Activated CD4-positive, alpha-beta T cell treated with anti-CD3 and anti-CD28 coated beads for 24 hours (primary cell): Measurements from ENCODE around the gene DDB1.

Experiments used
- DNase-seq, 2 donors: peaks; one replicate each; pipeline ENCODE4 v3.0.0-alpha.2; 2020; ENCODE audit warnings: low read depth in 2 of 2

The DDB1 gene

DNA sequence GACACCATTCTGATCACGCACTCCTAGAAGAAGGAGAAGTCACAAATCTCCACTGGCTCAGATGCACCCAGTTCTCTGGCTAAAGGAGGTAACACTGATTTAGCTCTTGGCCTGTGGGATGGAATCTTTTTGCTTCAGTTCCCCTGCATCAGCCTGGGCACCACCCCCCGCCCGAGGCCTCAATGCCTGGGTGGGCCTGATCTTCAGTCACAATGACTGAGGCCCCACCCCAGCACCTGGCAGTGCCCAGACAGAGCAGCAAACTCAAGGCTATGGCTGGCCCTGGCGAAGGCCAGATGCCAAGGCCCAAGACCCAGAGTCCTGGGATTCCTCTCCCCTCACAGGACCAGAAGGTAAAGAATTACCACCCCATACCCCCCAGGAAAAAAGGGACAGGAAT is 23.8 kb upstream of the DDB1 start:
- DNase-seq: no peak

DNA sequence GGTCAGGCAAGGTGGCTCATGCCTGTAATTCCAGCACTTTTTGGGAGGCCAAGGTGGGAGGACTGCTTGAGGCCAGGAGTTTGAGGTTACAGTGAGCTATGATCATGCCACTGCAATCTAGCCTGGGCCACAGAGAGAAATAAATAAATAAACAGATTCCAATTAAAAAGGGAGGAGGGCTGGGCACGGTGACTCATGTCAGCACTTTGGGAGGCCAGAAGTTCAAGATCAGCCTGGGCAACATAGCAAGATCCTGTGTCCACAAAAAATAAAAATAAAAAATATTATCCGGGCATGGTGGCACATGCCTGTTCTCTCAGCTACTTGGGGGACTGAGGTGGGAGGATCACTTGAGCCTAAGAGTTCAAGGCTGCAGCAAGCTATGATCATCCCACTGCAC is 21.3 kb upstream of the DDB1 start:
- DNase-seq: no peak

DNA sequence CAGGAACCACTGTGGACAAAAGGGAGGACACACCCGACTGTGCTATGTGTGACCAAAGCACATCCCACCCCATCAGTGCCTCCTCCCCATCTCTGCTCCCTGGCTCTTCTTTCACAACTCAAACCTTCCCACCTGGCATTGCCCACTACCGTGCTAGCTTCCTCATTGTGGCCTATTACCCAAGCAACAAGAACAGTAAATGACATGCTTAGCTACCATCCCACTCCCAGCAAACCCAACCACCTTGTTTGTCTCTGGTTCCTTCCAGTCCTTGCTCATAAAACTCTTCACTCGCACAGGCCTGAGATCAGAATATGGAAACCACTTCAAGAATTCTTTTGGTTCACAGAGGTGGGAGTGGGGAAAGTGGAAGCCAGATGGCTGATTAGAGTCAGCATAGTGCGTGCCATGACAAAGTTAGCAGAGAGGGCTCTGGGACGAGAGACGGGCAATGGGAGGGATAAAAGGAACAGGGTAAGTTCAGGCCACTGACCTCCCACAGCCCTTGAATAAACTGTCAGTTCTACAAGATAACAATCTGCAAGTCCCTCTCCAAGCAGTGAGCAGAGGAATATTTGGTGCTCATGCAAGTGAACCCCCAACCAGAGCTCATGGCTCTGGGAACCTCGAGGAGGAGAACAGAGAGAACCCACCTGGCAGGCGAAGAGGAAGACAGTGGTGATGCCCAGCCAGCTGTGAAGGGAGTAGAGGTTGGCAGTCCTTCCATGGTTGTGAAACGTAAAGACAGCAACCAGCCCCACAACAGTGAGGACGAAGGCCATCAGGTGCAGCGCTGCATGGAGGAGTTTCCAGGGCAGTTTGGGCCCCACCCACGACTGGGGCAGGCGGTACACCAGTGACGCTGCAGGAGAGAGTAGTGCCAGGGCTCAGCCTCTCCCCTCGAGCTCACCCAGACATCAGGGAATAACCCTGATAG is 20.5 kb upstream of the DDB1 start:
- DNase-seq: no peak

DNA sequence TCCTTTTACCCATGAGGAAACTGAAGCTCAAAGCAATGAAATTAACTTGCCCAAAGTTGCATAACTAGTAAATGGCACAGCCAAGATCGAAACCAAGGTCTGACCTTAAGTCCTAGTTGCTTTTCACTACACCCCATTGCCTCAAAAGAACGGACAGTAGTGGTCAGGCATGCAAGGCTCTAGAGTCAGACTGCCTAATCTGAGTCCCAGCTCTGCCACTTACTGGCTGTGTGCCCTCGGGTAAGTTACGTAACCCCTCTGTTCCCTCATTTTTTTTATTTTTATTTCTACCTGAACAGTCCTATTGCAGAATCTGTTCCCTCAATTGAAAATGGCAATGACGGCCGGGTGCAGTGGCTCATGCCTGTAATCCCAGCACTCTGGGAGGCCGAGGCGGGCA is 19.1 kb upstream of the DDB1 start:
- DNase-seq: no peak

DNA sequence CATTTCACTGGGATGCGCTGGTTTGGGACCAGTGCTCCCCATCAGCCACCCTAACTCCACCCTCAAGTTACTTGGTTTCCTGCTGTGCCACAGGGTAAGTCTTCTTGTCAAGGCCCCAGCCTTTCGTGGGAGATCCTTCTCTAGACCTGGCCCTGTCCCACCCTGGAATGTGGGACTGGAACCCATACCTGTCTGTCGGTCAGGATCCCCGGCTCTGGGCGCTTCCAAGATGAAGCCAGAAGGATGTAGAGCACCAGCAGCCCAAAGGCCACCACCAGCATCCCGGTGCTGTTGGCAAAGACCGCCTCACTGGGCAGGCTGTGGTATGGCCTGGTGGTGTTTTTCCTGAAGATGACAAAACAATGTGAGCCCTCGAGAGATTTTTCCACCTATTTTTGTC is 17.9 kb upstream of the DDB1 start:
- no peak for DNase-seq

DNA sequence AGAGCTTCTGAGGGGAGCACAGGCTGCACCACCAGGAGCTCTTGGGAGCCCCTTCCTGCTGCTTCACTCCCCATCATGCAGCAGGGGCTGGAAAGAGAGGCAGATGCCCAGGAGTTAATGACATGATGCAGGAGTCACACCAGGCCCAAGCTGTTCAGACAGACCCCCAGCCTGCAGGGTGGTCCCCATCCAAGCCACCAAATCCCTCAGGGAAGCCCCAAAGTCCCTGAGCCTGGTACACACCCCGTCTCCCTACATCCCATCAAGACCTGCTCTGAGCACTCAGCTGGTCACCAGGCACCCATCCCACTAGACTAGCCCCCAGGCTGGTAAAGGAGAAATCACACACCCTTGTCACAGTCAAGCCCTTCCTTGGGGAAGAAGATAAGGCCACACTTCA is 17.4 kb upstream of the DDB1 start:
- no peak for DNase-seq

DNA sequence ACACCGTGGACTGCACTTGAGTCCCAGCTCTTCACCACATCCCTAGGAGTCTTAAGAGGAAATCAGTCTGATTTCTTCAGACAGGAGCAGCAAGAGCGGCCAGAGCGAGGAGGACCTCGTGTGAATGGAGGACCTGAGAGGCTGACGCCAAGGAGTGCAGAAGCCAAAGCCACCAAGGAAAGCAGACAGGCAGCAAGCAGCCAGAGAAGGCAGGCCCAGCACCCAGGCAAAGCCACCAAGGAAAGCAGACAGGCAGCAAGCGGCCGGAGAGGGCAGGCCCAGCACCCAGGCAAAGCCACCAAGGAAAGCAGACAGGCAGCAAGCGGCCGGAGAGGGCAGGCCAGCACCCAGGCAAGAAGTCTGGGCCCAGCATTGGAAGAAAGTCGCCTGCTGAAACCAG is 17.0 kb upstream of the DDB1 start:
- no peak for DNase-seq

DNA sequence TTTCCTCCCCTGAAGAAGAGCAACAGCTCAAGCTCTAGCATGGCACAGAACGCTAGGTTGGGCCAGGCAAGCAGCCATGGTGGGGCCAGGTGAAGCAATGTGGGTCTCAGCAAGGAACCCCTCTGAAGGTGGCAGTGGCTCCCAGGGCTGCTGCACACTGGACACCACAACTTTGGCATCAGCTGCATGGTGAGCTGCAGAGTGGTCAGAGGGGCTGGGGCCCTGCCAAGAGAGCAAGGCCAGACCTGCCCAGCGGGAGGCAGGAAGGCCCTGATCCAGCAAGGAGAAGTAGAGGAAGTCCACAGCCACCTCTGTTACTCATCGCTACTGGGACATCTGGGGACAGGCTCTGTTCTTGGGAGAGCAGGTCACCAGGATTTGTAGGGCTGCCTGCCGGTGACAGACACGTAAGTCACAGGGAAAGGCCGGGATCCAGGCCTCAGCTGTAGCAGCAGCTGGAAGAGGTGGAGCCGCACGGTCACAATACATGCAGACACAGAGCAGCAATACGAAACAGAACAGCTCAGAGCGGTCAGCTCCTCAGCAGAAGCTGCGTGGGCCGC is 16.4 kb upstream of the DDB1 start:
- no peak for DNase-seq

DNA sequence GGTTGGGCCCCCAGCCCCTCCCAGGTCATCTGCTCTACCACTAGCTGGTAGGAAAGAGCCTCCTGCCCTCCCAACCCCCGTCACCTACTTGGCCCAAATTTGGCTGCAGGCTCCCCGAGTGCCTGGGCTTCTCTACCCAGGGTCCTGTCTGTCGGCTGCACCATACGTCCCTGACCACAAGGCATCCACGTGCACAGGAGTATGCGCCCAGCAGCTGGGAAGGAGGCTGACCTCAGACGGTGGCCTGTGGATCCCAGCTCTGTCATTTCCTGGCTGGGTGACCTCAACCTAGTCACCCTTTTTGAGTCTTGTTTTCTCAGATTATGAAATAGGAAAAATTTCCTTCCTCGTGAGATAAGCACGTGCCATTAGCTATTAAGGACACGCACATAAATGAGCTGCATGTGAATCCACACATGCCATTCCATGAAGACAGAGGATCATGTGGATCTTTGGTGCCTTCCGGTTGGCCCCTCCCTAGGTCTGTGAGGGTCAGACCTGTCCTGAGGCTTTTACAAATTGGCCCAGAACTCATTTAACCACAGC is 15.1 kb upstream of the DDB1 start:
- DNase-seq: no peak

DNA sequence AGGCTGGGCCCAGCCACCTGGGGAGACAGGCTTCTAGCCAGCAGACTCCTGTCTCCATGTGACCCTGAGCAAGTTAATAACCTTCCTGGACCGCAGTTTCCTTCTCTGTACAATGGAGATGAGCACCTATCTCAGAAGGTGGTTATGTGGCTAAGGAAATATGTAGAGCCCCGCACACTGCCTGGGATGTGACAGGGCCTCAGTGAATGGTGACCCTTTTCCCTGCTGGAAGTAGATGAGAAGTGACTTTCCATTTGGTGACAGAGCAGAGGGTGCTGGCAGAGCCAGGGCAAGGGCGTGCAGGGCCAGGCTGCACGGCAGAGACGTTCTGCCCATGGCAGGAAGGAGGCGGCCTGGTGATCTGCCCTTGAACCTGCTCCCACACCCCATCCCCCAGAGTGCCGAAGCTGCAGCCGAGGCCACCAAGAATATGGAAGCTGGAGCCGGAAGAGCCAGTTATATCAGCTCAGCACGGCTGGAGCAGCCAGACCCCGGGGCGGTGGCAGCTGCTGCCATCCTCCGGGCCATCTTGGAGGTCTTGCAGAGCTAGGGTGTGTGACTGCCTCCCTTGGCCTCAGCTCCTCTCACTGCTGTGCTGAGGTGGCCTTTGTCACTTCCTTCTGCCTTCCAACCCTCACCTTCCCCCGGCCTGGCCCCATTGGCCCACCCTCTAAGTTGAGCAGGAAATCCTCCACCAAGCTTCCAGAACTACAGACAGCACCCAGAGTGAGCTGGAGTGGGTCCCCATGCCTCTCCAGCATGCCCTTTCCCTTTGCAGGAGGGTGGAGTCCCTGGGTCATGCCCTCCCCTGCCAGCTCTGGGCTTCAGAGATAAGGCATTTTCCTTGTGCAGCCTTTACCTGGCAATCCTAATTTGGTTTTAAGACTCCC is 13.3 kb upstream of the DDB1 start:
- no peak for DNase-seq

DNA sequence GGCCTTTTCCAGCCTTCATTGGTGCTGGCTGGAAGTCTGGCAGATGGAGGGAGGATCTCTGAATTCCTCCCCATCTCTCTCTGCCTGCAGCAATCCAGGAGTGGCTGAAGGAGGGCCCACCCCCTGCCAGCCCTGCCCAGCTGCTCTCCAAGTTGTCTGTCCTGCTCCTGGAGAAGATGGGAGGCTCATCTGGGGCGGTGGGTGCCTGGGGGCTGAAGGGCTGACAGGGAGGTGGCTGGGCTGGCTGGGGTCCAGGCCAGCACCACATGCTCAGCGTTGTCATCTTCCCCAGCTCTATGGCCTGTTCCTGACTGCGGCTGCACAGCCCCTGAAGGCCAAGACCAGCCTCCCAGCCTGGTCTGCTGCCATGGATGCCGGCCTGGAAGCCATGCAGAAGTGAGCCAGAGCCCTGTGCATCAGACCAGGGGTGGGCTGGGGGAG is 12.3 kb upstream of the DDB1 start:
- DNase-seq: no peak

DNA sequence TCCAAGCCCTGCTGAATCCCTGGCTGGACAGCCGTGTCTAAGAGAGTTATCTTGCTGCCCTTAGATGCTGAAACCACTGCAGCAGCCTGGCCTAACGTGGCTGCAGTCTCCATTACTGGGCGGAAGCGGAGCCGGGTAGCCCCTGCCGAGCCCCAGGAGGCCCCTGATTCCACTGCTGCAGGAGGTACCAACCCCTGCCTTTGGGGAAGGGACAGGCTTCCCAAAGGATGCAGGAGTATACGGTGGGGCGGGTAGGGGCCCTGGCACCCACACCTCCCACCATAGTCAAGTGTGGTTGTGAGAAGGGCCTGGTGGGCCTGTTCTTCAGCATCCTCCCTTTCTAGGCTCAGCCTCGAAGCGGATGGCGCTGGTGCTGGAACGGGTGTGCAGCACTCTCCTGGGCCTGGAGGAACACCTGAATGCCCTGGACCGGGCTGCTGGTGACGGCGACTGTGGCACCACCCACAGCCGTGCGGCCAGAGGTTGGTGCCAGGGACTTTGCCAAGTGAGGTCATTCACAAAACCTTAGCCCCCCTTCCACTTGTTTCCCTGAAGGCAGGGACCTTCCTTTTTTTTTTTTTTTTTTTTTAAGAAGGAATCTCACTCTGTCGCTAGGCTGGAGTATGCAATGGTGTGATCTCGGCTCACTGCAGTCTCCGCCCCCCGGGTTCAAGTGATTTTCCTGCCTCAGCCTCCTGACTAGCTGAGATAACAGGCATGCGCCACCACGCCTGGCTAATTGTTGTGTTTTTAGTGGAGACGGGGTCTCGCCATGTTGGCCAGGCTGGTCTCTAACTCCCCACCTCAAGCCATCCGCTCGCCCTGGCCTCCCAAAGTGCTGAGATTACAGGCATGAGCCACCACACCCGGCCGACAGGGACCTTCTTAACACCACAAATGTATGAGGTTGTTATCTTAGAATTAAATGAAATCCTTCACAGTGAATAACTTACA is 11.2 kb upstream of the DDB1 start:
- DNase-seq: no peak

DNA sequence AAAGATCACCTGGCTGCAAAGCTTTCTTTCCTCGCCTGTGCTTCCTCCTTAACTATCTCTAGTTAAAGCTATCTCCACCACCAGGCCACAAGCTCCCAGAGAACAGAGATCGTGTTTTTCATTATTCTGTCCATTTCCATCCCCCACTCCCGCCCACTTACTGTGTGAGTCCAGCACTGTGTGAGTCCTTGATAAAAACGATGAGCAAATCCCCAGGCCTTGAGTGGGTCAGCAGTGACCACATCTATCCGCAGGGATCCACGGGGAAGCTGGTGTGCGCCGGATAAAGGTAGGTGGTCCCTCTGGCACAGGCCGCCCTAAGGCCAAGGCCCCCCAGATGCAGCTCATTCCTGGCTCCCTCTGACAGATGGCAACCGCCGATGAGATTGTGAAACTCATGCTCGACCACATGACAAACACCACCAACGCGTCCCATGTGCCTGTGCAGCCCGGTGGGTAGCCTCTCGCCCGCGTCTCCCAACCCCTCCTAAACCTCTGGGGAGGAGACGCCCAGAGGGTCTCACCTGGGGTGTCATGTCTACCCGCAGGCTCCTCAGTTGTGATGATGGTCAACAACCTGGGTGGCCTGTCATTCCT is 9.4 kb upstream of the DDB1 start:
- DNase-seq: no peak

DNA sequence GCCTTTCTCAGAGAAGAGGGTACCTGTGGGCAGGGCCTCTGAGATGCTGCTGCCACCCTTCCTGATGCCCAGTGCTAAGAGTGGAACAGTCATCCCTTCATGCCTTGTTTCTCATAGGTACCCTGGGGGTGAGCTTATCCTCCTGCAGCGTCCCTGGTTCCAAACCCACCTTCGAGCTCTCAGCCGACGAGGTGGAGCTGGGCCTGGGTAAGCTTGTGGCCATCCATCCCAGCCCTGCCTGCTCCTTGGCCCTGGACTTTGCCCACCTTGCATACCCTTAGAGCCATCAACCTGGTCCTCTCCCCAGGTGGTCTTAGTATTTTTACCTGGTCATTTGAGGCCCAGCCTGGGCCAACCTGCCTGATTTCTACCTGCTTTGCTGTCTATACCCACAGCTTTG is 8.8 kb upstream of the DDB1 start:
- DNase-seq: no peak

DNA sequence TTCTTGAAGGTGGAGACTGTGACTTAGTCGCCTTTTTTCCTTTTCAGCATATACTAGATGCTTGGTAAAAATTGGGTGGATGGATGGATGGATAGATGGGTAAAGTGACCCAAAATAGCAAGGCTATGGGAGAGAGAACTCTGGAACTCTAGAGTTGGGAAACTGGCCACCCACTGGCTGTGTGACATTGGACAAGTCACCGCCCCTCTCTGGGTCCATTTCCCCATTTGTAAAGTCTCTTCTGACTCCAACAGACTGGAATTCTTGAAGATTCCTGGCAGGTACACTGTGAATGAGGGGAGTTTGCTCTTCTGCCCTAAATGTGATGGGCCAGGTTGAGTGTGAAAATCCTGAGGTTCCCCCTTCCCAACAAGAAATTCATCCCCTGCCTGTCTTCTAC is 8.1 kb upstream of the DDB1 start:
- DNase-seq: no peak

DNA sequence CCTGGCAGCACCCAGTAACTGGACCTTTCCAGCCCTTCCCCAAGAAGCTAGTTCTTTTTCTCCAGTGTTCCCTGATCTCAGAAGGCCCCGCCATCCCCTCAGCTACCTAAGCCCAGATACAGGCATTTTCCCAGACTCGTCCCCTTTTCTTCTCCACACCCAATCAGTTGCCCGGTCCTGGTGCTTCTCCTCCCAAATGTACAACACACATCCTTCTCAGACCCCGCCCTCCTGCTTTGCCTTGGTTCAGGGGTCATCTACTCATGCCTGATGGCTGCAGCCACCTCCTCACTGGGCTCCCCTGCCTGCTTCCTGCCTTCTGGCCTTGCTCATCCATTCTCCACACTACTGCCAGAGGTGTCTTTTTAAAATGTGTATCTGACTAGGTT is 6.6 kb upstream of the DDB1 start:
- DNase-seq: no peak

DNA sequence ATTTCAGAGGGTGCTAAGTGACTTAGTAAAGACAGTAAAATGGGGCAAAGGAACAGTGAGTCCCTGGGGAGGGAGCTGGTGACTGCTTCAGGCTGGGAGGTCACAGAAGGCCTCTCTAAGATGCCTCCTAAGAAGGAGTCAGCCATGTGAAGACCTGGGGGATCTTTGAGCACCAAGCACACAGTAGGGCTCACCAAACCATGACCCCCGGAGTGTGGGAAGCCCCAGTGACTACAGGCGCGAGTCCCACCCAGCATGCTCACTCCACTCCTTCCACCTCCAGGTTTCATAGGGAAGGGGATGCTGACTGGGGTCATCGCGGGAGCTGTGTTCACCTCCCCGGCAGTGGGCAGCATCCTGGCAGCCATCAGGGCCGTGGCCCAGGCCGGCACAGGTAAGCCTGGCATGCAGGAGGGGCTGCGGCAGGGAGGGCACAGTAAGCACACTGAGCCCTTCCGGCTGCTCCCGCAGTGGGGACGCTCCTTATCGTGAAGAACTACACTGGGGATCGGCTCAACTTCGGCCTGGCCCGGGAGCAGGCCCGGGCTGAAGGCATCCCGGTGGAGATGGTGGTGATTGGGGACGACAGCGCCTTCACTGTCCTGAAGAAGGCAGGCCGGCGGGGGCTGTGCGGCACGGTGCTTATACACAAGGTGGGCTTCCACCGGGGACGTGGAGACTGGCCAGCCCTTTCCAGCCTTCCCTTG is 6.0 kb upstream of the DDB1 start:
- DNase-seq: no peak

DNA sequence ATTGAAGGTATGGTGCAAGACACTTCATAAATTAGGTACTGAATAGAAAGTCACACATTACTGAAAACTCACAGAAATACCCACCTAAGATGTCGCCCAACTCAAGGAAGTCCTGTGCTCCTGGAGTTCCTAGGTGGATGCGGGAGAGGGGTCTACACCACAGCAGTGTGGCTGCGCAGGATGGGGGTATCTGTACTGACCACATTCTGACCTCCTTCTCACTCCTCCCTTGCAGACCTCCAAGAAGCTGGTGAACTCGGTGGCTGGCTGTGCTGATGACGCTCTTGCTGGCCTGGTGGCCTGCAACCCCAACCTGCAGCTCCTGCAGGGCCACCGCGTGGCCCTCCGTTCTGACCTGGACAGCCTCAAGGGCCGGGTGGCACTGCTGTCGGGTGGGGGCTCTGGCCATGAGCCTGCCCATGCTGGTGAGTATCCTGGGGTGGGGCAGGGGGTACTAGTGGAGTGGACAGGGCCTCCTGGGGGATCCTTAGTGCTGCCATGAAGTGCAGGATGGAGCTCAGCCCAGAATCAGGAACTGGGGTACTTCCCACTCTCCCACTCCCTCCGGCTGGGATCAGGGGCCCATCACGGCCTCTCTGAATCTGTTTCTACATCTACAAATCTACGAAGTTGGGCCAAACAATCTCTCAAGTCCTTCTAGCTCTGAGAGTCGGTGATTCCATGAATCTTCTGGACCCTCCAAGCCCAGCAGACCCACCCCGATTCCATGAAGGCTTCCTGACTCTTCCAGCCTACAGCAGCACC is 5.0 kb upstream of the DDB1 start:
- DNase-seq: no peak
